WTC11 (cell line): ENCODE results near the gene ATP2B1. TPM values are rescaled to one million over a fixed set of nuclear protein-coding genes. Genes with fewer than 3 reads are reported as not detected.
A peak's percentile ranks its signal among the peaks of the same experiment; 100 is the strongest.

Experiments
- ATAC-seq: fragments of 200-7000 bp; cut with Tn5 transposase; 2 replicates; pipeline ENCODE4 v1.10.0; 2021; ENCODE audit warnings: mild to moderate bottlenecking, moderate library complexity
- CTCF ChIA-PET: fragments of 300-600 bp; sonication (Branson Sonifier 250); formaldehyde crosslinking; loops from one replicate; lab custom pipeline; 2021; ENCODE audit warnings: antibody characterized with exemption; lab: Charles Lee
- POLR2A ChIA-PET: fragments of 350-600 bp; sonication (Branson Sonifier 250); formaldehyde crosslinking; loops from one replicate; lab custom pipeline; 2021; ENCODE audit warnings: antibody characterized with exemption; lab: Charles Lee
- DNase-seq: peaks from one replicate; pipeline ENCODE4 v3.0.0; 2021; ENCODE audit warnings: low spot score
- H3K27ac Mint-ChIP-seq: 2 replicates; pipeline ENCODE4 v1.8.0; 2021; ENCODE audit warnings: mixed read lengths
- H3K27me3 Mint-ChIP-seq: 2 replicates; pipeline ENCODE4 v1.8.0; 2021; ENCODE audit warnings: low read depth, mild to moderate bottlenecking, moderate library complexity, mixed read lengths
- H3K36me3 Mint-ChIP-seq: 2 replicates; pipeline ENCODE4 v1.8.0; 2021; ENCODE audit warnings: mixed read lengths
- H3K4me1 Mint-ChIP-seq: 2 replicates; pipeline ENCODE4 v1.8.0; 2022; ENCODE audit warnings: mixed read lengths
- H3K4me3 Mint-ChIP-seq: 2 replicates; pipeline ENCODE4 v1.8.0; 2021; ENCODE audit warnings: mild to moderate bottlenecking, moderate library complexity, mixed read lengths
- H3K9me3 Mint-ChIP-seq: 2 replicates; pipeline ENCODE4 v1.8.0; 2021; ENCODE audit warnings: mixed read lengths
- CREB1 ChIP-seq: sonication (generic); formaldehyde crosslinking; IDR thresholded peaks from 2 replicates; pipeline ENCODE4 v1.8.0; 2023; ENCODE audit warnings: mild to moderate bottlenecking, missing genetic modification reagents
- ELF4 ChIP-seq: sonication (generic); formaldehyde crosslinking; IDR thresholded peaks from 2 replicates; pipeline ENCODE4 v1.8.1; 2022; ENCODE audit warnings: low read depth, mild to moderate bottlenecking, moderate library complexity, missing genetic modification reagents
- FOXJ3 ChIP-seq: sonication (generic); formaldehyde crosslinking; IDR thresholded peaks from 2 replicates; pipeline ENCODE4 v1.9.0; 2021; ENCODE audit warnings: missing genetic modification reagents, mild to moderate bottlenecking, borderline replicate concordance
- MYBL2 ChIP-seq: sonication (generic); formaldehyde crosslinking; IDR thresholded peaks from 2 replicates; pipeline ENCODE4 v1.8.1; 2023; ENCODE audit warnings: mild to moderate bottlenecking, moderate library complexity, missing genetic modification reagents
- PRRX2 ChIP-seq: fragments of 250-450 bp; sonication (Bioruptor Pico); IDR thresholded peaks from 2 replicates; pipeline ENCODE4 v1.8.0; 2021; ENCODE audit warnings: mild to moderate bottlenecking
- ZNF396 ChIP-seq: fragments of 250-450 bp; sonication (Bioruptor Pico); IDR thresholded peaks from 2 replicates; pipeline ENCODE4 v1.8.0; 2021; ENCODE audit warnings: mild to moderate bottlenecking, moderate library complexity, borderline replicate concordance
- ZNF423 ChIP-seq: fragments of 250-450 bp; sonication (Bioruptor Pico); IDR thresholded peaks from 2 replicates; pipeline ENCODE4 v2.1.2; 2022; ENCODE audit warnings: mild to moderate bottlenecking, moderate library complexity
- total RNA-seq: library from RNA; stranded (reverse); gene quantifications from 3 replicates; pipeline ENCODE4 v1.2.3, GENCODE V29; 2021
- TF ChIP-seq, protein P1 (sequence below): sonication (generic); formaldehyde crosslinking; IDR thresholded peaks from 2 replicates; pipeline ENCODE4 v1.8.1; 2023; ENCODE audit warnings: mild to moderate bottlenecking, missing genetic modification reagents, moderate library complexity
- TF ChIP-seq, protein P2 (sequence below): sonication (generic); formaldehyde crosslinking; IDR thresholded peaks from 2 replicates; pipeline ENCODE4 v1.8.1; 2022; ENCODE audit warnings: mild to moderate bottlenecking, moderate library complexity, missing genetic modification reagents
- TF ChIP-seq, protein P3 (sequence below): sonication (generic); formaldehyde crosslinking; IDR thresholded peaks from 2 replicates; pipeline ENCODE4 v1.8.0; 2022; ENCODE audit warnings: mild to moderate bottlenecking, missing genetic modification reagents
- TF ChIP-seq, protein P4 (sequence below): sonication (generic); formaldehyde crosslinking; IDR thresholded peaks from 2 replicates; pipeline ENCODE4 v1.8.1; 2023; ENCODE audit warnings: mild to moderate bottlenecking, missing genetic modification reagents, borderline replicate concordance
- TF ChIP-seq, protein P5 (sequence below): sonication (generic); formaldehyde crosslinking; IDR thresholded peaks from 2 replicates; pipeline ENCODE4 v1.8.0; 2022; ENCODE audit warnings: mild to moderate bottlenecking, missing genetic modification reagents
- TF ChIP-seq, protein P6 (sequence below): fragments of 250-450 bp; sonication (Bioruptor Pico); IDR thresholded peaks from 2 replicates; pipeline ENCODE4 v1.9.0; 2021; ENCODE audit warnings: moderate library complexity, mild to moderate bottlenecking, inconsistent platforms, borderline replicate concordance
- TF ChIP-seq, protein P7 (sequence below): sonication (generic); formaldehyde crosslinking; IDR thresholded peaks from 2 replicates; pipeline ENCODE4 v1.8.1; 2022; ENCODE audit warnings: mild to moderate bottlenecking, missing genetic modification reagents, moderate library complexity, borderline replicate concordance
- TF ChIP-seq, protein P8 (sequence below): sonication (generic); formaldehyde crosslinking; IDR thresholded peaks from 2 replicates; pipeline ENCODE4 v1.8.1; 2023; ENCODE audit warnings: mild to moderate bottlenecking, missing genetic modification reagents

The ATP2B1 gene
- total RNA-seq, 1 experiment from 2014 or later: 31.7 TPM

DNA sequence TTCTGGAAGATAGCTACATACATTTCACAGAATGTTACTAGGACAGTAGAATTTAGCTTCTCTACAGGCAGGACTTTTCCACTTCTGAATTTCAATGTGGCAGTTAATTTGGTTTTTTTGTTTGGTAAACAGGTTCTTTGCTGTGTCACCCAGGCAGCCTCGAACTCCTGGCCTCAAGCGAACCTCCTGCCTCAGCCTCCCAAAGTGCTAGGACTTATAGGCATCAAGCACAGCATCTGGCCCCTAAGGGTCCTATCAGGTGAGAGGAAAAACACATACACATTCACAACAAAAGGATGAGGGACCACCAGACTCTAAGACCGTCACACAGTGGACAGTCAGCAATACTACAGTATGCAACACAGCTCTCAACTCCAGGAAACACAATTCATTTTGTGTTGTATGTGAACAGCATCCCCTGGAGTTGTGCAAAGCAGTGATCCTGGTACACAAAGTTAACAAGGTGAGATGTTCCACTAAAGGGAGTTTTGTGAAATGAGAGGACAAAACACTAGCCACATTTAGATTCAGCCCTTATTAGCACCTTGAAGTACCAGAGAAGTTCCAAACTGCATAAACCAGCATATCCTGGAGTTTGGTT lies 6.9 kb downstream of the ATP2B1 start:
- Mint-ChIP-seq H3K4me1 (peaks cover 28% of the 10 kb centered on the region), H3K36me3 (no peaks in the 10 kb centered on the region)
- POLR2A ChIA-PET: no interaction called here

DNA sequence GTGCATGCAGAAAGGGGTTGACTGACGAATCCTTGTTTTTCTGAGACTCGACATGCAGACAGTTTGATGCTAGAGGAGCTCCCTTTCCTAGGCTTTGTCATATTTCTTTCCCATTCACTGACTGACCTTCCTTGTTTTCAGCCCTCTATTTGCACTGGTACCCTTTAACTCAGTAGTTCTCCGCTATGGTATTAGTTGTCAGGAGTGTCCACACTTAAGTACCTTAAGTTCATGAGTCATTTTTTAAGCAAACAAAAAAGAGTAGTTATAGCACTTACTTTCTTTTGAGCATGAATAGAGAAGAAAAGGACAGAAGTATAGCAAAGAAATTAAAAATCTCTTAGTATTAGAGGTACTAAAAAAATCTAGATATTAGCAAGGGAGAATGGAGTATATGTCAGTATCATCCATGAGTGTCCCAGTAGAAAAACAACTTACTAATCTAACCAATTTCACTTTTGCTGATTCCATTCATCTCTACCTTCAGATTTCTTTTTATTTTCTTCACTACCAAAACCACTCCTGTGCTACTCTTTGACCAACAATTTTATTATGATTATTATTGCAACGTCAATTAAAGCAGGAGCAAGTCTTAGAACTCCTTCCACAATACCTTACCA lies 8.3 kb downstream of the ATP2B1 start:
- no peaks in the 10 kb centered on the region for H3K36me3 Mint-ChIP-seq
- H3K27me3 Mint-ChIP-seq: peaks cover 2% of the 10 kb centered on the region; the same call in 1 of the 2 replicates
- peaks cover 30% of the 10 kb centered on the region for H3K4me1 Mint-ChIP-seq
- ChIA-PET POLR2A (interaction anchor here (1.0 kb wide), 1 partner anchor 9 kb away, joined by 6 read pairs; no protein-coding TSS in a partner anchor), CTCF (no interaction called here)
- H3K4me3 Mint-ChIP-seq: no peak overlapping the region
- DNase-seq (no peak), ATAC-seq (no peak)
- H3K27ac Mint-ChIP-seq: peak overlapping the region; percentile 25; the same call in 1 of the 2 replicates
- no peaks in the 10 kb centered on the region for H3K9me3 Mint-ChIP-seq
- TF ChIP-seq, protein P1, sequence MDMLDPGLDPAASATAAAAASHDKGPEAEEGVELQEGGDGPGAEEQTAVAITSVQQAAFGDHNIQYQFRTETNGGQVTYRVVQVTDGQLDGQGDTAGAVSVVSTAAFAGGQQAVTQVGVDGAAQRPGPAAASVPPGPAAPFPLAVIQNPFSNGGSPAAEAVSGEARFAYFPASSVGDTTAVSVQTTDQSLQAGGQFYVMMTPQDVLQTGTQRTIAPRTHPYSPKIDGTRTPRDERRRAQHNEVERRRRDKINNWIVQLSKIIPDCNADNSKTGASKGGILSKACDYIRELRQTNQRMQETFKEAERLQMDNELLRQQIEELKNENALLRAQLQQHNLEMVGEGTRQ: no peak
- TF ChIP-seq ELF4 (CRISPR knock-in tag): no peak
- TF ChIP-seq, protein P2, sequence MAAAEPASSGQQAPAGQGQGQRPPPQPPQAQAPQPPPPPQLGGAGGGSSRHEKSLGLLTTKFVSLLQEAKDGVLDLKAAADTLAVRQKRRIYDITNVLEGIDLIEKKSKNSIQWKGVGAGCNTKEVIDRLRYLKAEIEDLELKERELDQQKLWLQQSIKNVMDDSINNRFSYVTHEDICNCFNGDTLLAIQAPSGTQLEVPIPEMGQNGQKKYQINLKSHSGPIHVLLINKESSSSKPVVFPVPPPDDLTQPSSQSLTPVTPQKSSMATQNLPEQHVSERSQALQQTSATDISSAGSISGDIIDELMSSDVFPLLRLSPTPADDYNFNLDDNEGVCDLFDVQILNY (CRISPR knock-in tag): no peak
- TF ChIP-seq CREB1 (CRISPR knock-in tag): no peak
- TF ChIP-seq, protein P3, sequence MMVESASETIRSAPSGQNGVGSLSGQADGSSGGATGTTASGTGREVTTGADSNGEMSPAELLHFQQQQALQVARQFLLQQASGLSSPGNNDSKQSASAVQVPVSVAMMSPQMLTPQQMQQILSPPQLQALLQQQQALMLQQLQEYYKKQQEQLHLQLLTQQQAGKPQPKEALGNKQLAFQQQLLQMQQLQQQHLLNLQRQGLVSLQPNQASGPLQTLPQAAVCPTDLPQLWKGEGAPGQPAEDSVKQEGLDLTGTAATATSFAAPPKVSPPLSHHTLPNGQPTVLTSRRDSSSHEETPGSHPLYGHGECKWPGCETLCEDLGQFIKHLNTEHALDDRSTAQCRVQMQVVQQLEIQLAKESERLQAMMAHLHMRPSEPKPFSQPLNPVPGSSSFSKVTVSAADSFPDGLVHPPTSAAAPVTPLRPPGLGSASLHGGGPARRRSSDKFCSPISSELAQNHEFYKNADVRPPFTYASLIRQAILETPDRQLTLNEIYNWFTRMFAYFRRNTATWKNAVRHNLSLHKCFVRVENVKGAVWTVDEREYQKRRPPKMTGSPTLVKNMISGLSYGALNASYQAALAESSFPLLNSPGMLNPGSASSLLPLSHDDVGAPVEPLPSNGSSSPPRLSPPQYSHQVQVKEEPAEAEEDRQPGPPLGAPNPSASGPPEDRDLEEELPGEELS (CRISPR knock-in tag): no peak
- TF ChIP-seq, protein P4, sequence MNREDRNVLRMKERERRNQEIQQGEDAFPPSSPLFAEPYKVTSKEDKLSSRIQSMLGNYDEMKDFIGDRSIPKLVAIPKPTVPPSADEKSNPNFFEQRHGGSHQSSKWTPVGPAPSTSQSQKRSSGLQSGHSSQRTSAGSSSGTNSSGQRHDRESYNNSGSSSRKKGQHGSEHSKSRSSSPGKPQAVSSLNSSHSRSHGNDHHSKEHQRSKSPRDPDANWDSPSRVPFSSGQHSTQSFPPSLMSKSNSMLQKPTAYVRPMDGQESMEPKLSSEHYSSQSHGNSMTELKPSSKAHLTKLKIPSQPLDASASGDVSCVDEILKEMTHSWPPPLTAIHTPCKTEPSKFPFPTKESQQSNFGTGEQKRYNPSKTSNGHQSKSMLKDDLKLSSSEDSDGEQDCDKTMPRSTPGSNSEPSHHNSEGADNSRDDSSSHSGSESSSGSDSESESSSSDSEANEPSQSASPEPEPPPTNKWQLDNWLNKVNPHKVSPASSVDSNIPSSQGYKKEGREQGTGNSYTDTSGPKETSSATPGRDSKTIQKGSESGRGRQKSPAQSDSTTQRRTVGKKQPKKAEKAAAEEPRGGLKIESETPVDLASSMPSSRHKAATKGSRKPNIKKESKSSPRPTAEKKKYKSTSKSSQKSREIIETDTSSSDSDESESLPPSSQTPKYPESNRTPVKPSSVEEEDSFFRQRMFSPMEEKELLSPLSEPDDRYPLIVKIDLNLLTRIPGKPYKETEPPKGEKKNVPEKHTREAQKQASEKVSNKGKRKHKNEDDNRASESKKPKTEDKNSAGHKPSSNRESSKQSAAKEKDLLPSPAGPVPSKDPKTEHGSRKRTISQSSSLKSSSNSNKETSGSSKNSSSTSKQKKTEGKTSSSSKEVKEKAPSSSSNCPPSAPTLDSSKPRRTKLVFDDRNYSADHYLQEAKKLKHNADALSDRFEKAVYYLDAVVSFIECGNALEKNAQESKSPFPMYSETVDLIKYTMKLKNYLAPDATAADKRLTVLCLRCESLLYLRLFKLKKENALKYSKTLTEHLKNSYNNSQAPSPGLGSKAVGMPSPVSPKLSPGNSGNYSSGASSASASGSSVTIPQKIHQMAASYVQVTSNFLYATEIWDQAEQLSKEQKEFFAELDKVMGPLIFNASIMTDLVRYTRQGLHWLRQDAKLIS (CRISPR knock-in tag): no peak
- TF ChIP-seq, protein P5, sequence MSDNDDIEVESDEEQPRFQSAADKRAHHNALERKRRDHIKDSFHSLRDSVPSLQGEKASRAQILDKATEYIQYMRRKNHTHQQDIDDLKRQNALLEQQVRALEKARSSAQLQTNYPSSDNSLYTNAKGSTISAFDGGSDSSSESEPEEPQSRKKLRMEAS (CRISPR knock-in tag): no peak

More for the DNA sequence above, 6.9 kb downstream of the ATP2B1 start:
- no peak for DNase-seq
- no peaks in the 10 kb centered on the region for H3K9me3 Mint-ChIP-seq
- CTCF ChIA-PET: no interaction called here
- H3K27me3 Mint-ChIP-seq: peaks cover 16% of the 10 kb centered on the region
- TF ChIP-seq, protein P3 (CRISPR knock-in tag): no peak
- TF ChIP-seq FOXJ3: no peak
- TF ChIP-seq, protein P6, sequence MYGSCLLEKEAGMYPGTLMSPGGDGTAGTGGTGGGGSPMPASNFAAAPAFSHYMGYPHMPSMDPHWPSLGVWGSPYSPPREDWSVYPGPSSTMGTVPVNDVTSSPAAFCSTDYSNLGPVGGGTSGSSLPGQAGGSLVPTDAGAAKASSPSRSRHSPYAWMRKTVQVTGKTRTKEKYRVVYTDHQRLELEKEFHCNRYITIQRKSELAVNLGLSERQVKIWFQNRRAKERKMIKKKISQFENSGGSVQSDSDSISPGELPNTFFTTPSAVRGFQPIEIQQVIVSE: no peak
- TF ChIP-seq, protein P7, sequence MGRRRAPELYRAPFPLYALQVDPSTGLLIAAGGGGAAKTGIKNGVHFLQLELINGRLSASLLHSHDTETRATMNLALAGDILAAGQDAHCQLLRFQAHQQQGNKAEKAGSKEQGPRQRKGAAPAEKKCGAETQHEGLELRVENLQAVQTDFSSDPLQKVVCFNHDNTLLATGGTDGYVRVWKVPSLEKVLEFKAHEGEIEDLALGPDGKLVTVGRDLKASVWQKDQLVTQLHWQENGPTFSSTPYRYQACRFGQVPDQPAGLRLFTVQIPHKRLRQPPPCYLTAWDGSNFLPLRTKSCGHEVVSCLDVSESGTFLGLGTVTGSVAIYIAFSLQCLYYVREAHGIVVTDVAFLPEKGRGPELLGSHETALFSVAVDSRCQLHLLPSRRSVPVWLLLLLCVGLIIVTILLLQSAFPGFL (CRISPR knock-in tag): no peak
- TF ChIP-seq ZNF396 (CRISPR knock-in tag): no peak
- TF ChIP-seq MYBL2 (CRISPR knock-in tag): no peak
- no peak for TF ChIP-seq ZNF423
- TF ChIP-seq, protein P8, sequence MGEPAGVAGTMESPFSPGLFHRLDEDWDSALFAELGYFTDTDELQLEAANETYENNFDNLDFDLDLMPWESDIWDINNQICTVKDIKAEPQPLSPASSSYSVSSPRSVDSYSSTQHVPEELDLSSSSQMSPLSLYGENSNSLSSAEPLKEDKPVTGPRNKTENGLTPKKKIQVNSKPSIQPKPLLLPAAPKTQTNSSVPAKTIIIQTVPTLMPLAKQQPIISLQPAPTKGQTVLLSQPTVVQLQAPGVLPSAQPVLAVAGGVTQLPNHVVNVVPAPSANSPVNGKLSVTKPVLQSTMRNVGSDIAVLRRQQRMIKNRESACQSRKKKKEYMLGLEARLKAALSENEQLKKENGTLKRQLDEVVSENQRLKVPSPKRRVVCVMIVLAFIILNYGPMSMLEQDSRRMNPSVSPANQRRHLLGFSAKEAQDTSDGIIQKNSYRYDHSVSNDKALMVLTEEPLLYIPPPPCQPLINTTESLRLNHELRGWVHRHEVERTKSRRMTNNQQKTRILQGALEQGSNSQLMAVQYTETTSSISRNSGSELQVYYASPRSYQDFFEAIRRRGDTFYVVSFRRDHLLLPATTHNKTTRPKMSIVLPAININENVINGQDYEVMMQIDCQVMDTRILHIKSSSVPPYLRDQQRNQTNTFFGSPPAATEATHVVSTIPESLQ (CRISPR knock-in tag): no peak
- no peak for TF ChIP-seq ELF4 (CRISPR knock-in tag)
- TF ChIP-seq, protein P2 (CRISPR knock-in tag): no peak
- no peak for TF ChIP-seq PRRX2 (CRISPR knock-in tag)
- TF ChIP-seq CREB1 (CRISPR knock-in tag): no peak
- ATAC-seq: no peak
- H3K27ac Mint-ChIP-seq: no peak overlapping the region
- H3K4me3 Mint-ChIP-seq: no peak overlapping the region
